Hepatocyte (in vitro differentiated cells): ENCODE results near the gene RPS15. TPM values are rescaled to one million over a fixed set of nuclear protein-coding genes. Genes with fewer than 3 reads are reported as not detected.

Experiments
- DNase-seq: peaks from one replicate; pipeline ENCODE4 v3.0.0-alpha.2; 2016; ENCODE audit warnings: low spot score
- H2AFZ ChIP-seq: fragments of 200-600 bp; sonication (generic); 2 replicates; pipeline ENCODE4 v1.6.0; 2016; ENCODE audit warnings: antibody characterized with exemption, mild to moderate bottlenecking
- H3K27ac ChIP-seq: fragments of 200-600 bp; sonication (generic); 2 replicates; pipeline ENCODE4 v1.5.1; 2016; ENCODE audit warnings: mild to moderate bottlenecking
- H3K27me3 ChIP-seq: fragments of 200-600 bp; sonication (generic); 2 replicates; pipeline ENCODE4 v1.6.1; 2016
- H3K36me3 ChIP-seq: fragments of 200-600 bp; sonication (generic); replicated peaks from 2 replicates; pipeline ENCODE4 v1.5.1; 2016; ENCODE audit warnings: low read depth; ENCODE audit not compliant: insufficient read depth
- H3K4me1 ChIP-seq: fragments of 200-600 bp; sonication (generic); 2 replicates; pipeline ENCODE4 v1.5.1; 2016; ENCODE audit warnings: mild to moderate bottlenecking, moderate library complexity; ENCODE audit not compliant: insufficient read depth
- H3K4me2 ChIP-seq: fragments of 200-600 bp; sonication (generic); 2 replicates; pipeline ENCODE4 v1.6.0; 2016
- H3K4me3 ChIP-seq: fragments of 200-600 bp; sonication (generic); 2 replicates; pipeline ENCODE4 v1.5.1; 2016; ENCODE audit warnings: mild to moderate bottlenecking
- H3K79me2 ChIP-seq: fragments of 200-600 bp; sonication (generic); 2 replicates; pipeline ENCODE4 v1.6.0; 2017; ENCODE audit warnings: mild to moderate bottlenecking
- H3K9me2 ChIP-seq: fragments of 200-600 bp; sonication (generic); replicated peaks from 2 replicates; pipeline ENCODE4 v1.6.0; 2017; ENCODE audit warnings: mild to moderate bottlenecking; ENCODE audit not compliant: insufficient read depth
- H3K9me3 ChIP-seq: fragments of 200-600 bp; sonication (generic); 2 replicates; pipeline ENCODE4 v1.5.1; 2016; ENCODE audit warnings: low read depth, mild to moderate bottlenecking
- H4K20me1 ChIP-seq: fragments of 200-600 bp; sonication (generic); 2 replicates; pipeline ENCODE4 v1.6.0; 2016; ENCODE audit warnings: mild to moderate bottlenecking; ENCODE audit not compliant: insufficient read depth, poor library complexity, severe bottlenecking
- EZH2 ChIP-seq: fragments of 200-600 bp; sonication (generic); IDR thresholded peaks from 2 replicates; pipeline ENCODE4 v1.6.1; 2016; ENCODE audit warnings: antibody characterized with exemption, mild to moderate bottlenecking, borderline replicate concordance
- EZH2phosphoT487 ChIP-seq: fragments of 200-600 bp; sonication (generic); IDR thresholded peaks from one replicate; pipeline ENCODE4 v1.6.1; 2018; ENCODE audit warnings: antibody characterized with exemption, mild to moderate bottlenecking, low read depth, moderate library complexity; ENCODE audit not compliant: unreplicated experiment, severe bottlenecking
- WGBS: methylation state at CpG from one replicate; pipeline ENCODE4 v1.1.6; 2016; ENCODE audit warnings: low lambda C conversion rate; ENCODE audit errors: missing lambda C conversion rate; 5-methylcytosine and 5-hydroxymethylcytosine counted together
- polyA plus RNA-seq: library from polyadenylated mRNA; unstranded; fragments of >200 nt; fragmentation: Nextera tagmentation; extraction: Ambion mirVana; gene quantifications from 2 replicates; pipeline ENCODE4 v1.2.1, GENCODE V29; 2016
- total RNA-seq: library from RNA; depleted of rRNA; stranded (reverse); fragments of >200 nt; gene quantifications from 2 replicates; pipeline ENCODE4 v1.2.3, GENCODE V29; 2014
- TF ChIP-seq, protein P1 (sequence below): fragments of 200-600 bp; sonication (generic); IDR thresholded peaks from 2 replicates; pipeline ENCODE4 v1.5.1; 2016; ENCODE audit warnings: antibody characterized with exemption, mild to moderate bottlenecking; ENCODE audit not compliant: poor library complexity

RPS15 gene
- total and polyA plus RNA-seq, 2 experiments from 2014 or later, result 938 to 1,556 TPM

DNA sequence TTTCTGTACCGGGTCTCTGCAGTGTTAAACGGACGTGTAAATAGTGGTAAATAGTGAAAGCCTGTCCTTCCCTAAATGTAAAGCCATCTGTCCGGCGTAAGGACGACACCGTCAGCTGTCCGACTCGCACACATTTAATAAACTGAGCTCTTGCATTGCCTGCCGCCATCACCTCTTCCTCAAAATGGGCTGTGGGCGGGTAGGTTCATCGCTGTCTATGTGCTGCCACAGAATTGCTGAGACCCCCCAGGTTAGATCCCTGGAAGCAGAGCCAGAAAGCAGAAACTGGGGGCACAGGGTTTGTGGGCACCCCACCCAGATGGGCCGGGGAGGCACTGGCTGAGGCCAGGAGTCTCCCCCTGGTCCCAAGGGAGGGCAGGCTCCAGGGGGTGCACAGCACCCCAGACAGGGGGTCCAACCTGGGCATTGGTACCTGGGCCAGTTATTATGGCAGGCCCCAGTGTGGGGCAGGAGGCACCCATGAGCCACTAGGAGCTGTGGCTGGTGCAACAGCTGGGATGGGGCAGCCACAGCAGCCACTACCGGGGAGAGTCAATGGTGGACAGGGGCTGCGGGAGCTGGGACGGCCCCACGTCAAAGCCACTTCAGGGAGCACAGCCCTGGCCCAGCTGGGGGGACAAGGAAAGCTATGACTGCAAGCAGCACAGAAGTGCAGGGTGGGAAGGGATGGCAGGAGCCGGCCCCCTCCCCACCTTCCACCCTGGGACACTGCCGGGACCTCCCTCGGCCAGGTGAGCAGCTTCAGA lies 35.1 kb downstream of the RPS15 start:
- WGBS, result 82% methylated on average over 20 of the region's 20 CpGs
- no peaks in the 10 kb centered on the region for H3K36me3 ChIP-seq
- peaks cover 31% of the 10 kb centered on the region for H3K4me1 ChIP-seq
- peaks cover 48% of the 10 kb centered on the region for H3K27me3 ChIP-seq
- H3K27ac ChIP-seq, result no peak overlapping the region
- peaks cover 71% of the 10 kb centered on the region for H4K20me1 ChIP-seq
- peaks cover 21% of the 10 kb centered on the region for H3K79me2 ChIP-seq
- TF ChIP-seq, protein P1, sequence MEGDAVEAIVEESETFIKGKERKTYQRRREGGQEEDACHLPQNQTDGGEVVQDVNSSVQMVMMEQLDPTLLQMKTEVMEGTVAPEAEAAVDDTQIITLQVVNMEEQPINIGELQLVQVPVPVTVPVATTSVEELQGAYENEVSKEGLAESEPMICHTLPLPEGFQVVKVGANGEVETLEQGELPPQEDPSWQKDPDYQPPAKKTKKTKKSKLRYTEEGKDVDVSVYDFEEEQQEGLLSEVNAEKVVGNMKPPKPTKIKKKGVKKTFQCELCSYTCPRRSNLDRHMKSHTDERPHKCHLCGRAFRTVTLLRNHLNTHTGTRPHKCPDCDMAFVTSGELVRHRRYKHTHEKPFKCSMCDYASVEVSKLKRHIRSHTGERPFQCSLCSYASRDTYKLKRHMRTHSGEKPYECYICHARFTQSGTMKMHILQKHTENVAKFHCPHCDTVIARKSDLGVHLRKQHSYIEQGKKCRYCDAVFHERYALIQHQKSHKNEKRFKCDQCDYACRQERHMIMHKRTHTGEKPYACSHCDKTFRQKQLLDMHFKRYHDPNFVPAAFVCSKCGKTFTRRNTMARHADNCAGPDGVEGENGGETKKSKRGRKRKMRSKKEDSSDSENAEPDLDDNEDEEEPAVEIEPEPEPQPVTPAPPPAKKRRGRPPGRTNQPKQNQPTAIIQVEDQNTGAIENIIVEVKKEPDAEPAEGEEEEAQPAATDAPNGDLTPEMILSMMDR, result no peak
- TF ChIP-seq EZH2, result no peak
- no peak for TF ChIP-seq EZH2phosphoT487
- H2AFZ ChIP-seq, result no peak overlapping the region
- H3K4me3 ChIP-seq, result no peak overlapping the region
- H3K9me2 ChIP-seq, result no peaks in the 10 kb centered on the region
- DNase-seq, result no peak
- no peaks in the 10 kb centered on the region for H3K9me3 ChIP-seq
- H3K4me2 ChIP-seq, result no peak overlapping the region

DNA sequence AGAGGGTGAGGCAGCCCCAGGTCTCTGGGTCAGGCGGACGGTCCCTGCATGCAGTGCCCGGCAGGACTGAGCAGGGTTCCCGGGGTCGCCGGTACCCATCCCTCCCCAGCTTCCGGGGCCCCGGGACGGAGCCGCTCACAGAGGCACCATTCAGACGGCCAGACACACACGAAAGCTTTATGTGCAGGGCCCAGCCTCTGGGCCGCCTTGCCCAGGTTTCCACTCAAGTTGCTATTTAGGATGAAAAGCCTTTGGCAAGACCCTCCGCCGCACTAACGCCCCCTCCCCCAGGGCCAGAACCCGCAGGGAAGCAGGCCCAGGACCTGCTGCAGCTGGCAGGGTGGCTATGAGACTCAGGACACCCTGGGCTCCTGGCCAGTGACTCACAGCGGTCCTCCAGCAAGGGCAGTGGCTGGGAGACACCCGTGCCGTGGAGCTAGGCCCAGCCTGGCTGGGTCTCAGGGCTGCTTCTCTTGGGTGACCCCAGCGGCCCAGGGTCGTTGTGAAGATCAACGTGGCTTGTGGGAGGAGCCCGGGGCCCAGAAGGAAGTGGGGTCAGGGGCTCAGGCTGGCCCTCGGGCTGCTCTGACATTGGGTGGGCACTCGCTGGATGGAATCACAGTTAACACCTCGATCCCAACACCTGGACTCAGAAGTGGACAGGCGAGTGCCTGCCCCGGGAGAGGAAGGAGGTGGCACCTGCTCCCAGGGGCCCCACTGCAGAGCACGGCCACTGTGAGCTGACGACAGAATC lies 36.0 kb downstream of the RPS15 start:
- peaks cover 42% of the 10 kb centered on the region for H3K27me3 ChIP-seq
- peaks cover 62% of the 10 kb centered on the region for H4K20me1 ChIP-seq
- 91% methylated on average over 31 of the region's 31 CpGs for WGBS
- no peaks in the 10 kb centered on the region for H3K9me3 ChIP-seq
- H3K27ac ChIP-seq, result no peak overlapping the region
- DNase-seq, result no peak
- no peak overlapping the region for H3K4me2 ChIP-seq
- H3K9me2 ChIP-seq, result no peaks in the 10 kb centered on the region
- no peak overlapping the region for H3K4me3 ChIP-seq
- peaks cover 28% of the 10 kb centered on the region for H3K79me2 ChIP-seq
- no peaks in the 10 kb centered on the region for H3K36me3 ChIP-seq
- H3K4me1 ChIP-seq, result peaks cover 29% of the 10 kb centered on the region
- TF ChIP-seq, protein P1, result no peak
- TF ChIP-seq EZH2phosphoT487, result no peak
- no peak overlapping the region for H2AFZ ChIP-seq

DNA sequence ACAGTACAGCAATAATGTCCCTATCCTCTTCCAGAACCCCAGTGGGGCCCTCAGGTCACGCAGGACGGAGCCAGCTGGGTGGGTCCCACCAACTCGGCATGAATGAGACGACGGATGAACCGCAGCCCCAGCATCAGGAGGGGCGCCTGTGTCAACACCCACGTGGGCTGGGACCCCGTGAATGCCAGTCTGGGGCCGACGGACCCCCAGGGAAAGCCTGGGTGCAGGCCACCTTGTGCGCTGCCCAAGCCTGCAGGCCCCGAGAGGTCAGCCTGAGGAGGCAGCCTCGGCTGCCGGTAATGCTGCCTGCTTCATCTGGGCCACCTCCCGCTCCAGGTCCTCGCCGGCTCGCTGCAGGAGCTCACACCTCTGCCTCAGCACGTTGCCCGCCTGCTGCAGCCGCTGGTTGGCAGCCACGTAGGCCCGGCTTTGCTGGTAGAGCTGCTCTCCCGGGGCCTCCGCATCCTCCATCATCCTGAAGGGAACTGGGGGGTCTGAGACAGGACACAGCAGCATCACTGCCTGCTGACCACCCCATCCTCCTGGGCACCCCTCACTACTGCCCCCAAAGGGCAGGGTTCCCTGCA lies 36.7 kb downstream of the RPS15 start:
- peaks cover 39% of the 10 kb centered on the region for H3K27me3 ChIP-seq
- H4K20me1 ChIP-seq, result peaks cover 58% of the 10 kb centered on the region
- no peak overlapping the region for H3K4me2 ChIP-seq
- no peaks in the 10 kb centered on the region for H3K9me2 ChIP-seq
- DNase-seq, result no peak
- WGBS, result 91% methylated on average over 25 of the region's 26 CpGs
- peaks cover 27% of the 10 kb centered on the region for H3K4me1 ChIP-seq
- H3K4me3 ChIP-seq, result no peak overlapping the region
- peaks cover 28% of the 10 kb centered on the region for H3K79me2 ChIP-seq
- no peaks in the 10 kb centered on the region for H3K36me3 ChIP-seq
- H2AFZ ChIP-seq, result no peak overlapping the region
- no peak overlapping the region for H3K27ac ChIP-seq
- H3K9me3 ChIP-seq, result no peaks in the 10 kb centered on the region
- no peak for TF ChIP-seq EZH2
- TF ChIP-seq, protein P1, result no peak
- no peak for TF ChIP-seq EZH2phosphoT487
